HEK293T (cell line): ENCODE data around the gene ZNF556.

Experiments
- ELF4 ChIP-seq: fragments of 450-650 bp; IDR thresholded peaks from 2 replicates; pipeline ENCODE4 v1.6.1; 2017; ENCODE audit warnings: antibody characterized with exemption
- FOXK2 ChIP-seq: fragments of 450-650 bp; IDR thresholded peaks from 2 replicates; pipeline ENCODE4 v1.6.1; 2016; ENCODE audit warnings: mild to moderate bottlenecking
- FOXM1 ChIP-seq: fragments of 450-650 bp; IDR thresholded peaks from 2 replicates; pipeline ENCODE4 v1.6.1; 2017; ENCODE audit warnings: mild to moderate bottlenecking, borderline replicate concordance
- HDGF ChIP-seq: fragments of 450-650 bp; IDR thresholded peaks from 2 replicates; pipeline ENCODE4 v1.6.1; 2017; ENCODE audit warnings: antibody characterized with exemption, borderline replicate concordance
- L3MBTL2 ChIP-seq: fragments of 450-650 bp; conservative IDR thresholded peaks from 2 replicates; pipeline ENCODE4 v1.6.1; 2016; ENCODE audit warnings: mild to moderate bottlenecking
- SP1 ChIP-seq: fragments of 450-650 bp; IDR thresholded peaks from 2 replicates; pipeline ENCODE4 v1.6.1; 2017
- TARDBP ChIP-seq: fragments of 450-650 bp; IDR thresholded peaks from 2 replicates; pipeline ENCODE4 v1.6.1; 2016
- ZNF384 ChIP-seq: fragments of 450-650 bp; IDR thresholded peaks from 2 replicates; pipeline ENCODE4 v1.6.1; 2016
- TF ChIP-seq, protein P1 (sequence below): fragments of 450-650 bp; IDR thresholded peaks from 2 replicates; pipeline ENCODE4 v1.6.1; 2016

DNA sequence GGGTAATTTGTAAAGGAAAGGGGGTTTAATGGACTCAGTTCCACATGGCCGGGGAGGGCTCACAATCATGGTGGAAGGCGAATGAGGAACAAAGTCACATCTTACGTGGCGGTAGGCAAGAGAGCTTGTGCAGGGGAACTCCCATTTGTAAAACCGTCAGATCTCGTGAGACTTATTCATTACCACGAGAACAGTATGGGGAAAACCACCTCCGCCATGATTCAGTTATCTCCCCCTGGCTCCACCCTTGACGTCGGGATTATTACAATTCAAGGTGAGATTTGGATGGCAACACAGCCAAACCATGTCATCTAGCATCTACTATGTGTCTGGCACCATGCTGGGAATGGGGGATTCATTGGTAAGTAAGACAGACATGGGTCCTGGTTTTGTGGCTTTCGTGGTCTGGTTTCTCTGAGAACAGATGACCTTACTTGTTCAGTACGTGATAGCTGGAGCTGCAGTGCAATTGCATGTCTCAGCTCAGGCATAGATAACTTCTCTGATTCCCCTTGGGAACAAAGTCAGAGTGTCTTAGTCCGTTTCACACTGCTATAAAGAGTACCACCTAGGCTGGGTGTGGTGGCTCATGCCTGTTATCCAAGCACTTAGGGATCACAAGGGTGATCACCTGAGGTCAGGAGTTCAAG is 39.2 kb upstream of the ZNF556 start:
- TF ChIP-seq HDGF: no peak
- no peak for TF ChIP-seq L3MBTL2
- TF ChIP-seq ZNF384: no peak
- no peak for TF ChIP-seq FOXM1
- TF ChIP-seq FOXK2: no peak
- no peak for TF ChIP-seq SP1
- TF ChIP-seq ELF4: no peak
- TF ChIP-seq TARDBP: no peak
- TF ChIP-seq, protein P1, sequence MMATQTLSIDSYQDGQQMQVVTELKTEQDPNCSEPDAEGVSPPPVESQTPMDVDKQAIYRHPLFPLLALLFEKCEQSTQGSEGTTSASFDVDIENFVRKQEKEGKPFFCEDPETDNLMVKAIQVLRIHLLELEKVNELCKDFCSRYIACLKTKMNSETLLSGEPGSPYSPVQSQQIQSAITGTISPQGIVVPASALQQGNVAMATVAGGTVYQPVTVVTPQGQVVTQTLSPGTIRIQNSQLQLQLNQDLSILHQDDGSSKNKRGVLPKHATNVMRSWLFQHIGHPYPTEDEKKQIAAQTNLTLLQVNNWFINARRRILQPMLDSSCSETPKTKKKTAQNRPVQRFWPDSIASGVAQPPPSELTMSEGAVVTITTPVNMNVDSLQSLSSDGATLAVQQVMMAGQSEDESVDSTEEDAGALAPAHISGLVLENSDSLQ: no peak
